ENCODE results near the gene PTPN6.

PTPN6 gene

DNA sequence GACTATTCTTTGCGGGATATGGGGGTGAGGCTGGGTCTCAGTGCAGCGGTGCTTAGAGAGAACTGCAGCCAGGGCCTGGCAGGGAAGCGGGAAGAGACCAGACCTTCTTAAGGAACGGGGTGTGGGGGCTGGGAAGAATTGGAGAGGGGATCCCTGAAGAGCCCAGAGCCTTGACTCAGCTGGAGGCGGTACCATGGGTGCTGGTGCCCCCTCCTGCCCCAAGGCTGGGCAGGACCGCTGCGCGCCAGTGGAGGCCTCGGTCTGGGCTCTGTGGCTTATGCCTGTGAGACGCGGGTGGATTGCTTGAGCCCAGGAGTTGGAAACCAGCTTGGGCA is 8.9 kb upstream of the PTPN6 start:
- DNase-seq: peak; percentile 50

DNA sequence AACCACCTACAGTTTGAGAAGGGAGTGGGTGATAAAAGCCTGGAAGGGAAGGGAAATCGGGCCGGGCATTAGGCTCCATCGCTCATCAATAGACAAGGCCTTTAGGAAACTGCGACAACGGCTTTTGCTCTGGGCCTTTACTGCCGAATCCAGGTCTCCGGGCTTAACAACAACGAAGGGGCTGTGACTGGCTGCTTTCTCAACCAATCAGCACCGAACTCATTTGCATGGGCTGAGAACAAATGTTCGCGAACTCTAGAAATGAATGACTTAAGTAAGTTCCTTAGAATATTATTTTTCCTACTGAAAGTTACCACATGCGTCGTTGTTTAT is 7.8 kb upstream of the PTPN6 start:
- DNase-seq: peak; percentile 86

DNA sequence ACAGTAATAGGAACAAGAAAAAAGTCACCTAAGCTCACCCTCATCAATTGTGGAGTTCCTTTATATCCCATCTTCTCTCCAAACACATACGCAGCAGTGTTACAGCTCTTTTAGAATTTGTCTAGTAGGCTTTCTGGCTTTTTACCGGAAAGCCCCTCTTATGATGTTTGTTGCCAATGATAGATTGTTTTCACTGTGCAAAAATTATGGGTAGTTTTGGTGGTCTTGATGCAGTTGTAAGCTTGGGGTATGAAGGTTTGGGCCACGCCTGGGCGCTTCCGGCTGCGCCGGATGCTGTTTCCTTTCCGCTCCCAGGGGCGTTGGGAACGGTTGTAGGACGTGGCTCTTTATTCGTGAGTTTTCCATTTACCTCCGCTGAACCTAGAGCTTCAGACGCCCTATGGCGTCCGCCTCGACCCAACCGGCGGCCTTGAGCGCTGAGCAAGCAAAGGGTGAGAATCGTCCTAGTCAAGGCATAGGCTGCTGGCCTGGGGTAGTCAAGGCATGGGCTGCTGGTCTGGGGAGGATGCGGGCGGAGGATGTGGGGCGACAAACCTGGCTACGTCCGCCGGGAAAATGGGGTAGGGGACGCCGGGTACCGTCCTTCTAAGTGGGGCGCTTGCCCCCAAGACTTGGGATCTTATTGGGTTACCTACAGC is 7.3 kb upstream of the PTPN6 start, which contains the start of the genes C12orf57 and RNU7-1:
Gene C12orf57, plus strand, starts transcription at position 301 of the 659 bp plus-strand sequence. Its CDS starts 100 bp downstream, at position 401.
Gene RNU7-1, plus strand, starts transcription at position 95 of the 659 bp plus-strand sequence.
- peak; percentile 90 for DNase-seq

DNA sequence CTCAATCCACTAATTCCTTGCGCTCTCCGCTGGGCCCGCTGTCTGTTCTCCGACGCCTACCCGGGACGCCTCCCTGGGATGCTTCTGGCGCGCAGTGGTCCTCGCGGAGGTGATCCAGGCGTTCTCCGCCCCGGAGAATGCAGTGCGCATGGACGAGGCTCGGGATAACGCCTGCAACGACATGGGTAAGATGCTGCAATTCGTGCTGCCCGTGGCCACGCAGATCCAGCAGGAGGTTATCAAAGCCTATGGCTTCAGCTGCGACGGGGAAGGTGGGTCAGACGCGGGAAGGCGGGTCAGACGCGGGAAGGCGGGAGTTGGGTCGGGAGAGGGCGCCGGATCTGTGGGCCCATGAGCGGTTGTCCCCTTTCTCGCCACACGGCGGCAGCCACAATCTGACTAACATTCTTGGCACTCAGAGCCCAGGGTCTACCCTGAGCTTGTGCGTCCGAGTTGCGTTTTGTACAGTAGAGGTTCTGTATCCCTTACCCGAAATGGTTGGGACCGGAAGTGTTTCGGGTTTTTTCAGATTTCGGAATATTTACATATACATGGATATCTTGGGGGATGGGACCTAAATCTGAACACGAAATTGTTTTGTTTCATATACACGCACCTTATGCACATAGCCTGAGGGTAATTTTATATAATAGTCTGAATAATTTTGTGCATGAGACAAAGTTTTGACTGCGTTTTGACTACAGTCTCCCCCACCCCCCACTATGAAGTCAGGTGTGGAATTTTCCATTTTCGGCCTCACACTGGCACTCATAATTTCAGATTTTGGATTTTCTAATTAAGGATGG is 6.6 kb upstream of the PTPN6 start:
- DNase-seq: peak; percentile 96

DNA sequence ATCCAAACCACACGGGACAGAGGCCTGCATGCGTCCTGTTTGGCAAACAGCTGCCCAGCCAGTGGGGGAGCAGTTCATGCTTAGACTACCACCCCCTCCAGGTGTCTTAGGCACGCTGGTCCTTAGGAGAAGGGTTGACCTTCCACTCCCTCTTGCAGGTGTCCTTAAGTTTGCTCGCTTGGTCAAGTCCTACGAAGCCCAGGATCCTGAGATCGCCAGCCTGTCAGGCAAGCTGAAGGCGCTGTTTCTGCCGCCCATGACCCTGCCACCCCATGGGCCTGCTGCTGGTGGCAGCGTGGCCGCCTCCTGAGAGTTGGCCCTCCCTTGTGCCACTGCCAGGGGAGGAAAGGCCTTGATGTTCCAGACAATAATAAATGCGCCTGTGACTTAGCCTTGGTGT is 5.5 kb upstream of the PTPN6 start:
- DNase-seq: no peak

DNA sequence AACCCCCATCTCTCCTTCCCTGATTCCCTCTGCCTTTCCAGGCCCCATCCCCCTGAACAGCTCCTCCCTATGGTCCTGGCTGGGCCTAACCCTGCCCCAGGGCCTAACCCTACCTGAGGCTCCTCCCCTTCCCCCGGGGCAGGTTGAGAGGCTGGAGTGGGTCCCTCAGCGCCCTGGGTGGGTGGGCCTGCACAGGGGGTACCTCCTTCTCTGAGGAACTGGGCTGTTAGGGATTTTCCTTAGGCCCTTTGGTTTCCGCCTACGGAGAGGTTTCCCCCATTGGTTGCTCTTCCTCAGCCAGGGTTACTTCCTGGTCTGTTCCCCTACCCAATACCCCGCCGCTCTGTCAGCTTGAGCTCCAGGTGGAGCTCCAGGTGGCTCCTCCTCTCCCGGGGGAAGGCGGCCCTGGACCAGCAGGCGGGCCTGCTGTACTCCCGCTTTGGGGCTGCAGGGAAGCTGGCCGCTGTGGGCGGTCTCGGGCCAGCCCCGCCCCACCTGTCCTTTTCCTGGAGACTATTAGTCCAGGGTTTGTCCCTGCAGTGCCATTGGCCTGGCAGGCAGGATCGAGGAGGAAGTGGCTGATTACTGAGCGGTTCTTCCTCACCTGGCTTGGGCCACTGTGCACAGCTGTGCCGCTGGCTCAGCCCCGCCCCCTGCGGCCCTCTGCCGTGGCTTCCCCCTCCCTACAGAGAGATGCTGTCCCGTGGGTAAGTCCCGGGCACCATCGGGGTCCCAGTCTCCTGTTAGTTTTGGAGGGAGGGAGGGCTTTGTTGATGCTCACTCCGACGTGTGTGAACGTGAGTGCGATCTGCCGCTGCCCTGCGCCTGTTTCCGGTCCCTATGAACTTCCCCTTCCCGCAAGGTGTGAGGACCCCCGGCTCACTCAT is 4.9 kb upstream of the PTPN6 start:
- no peak for DNase-seq

DNA sequence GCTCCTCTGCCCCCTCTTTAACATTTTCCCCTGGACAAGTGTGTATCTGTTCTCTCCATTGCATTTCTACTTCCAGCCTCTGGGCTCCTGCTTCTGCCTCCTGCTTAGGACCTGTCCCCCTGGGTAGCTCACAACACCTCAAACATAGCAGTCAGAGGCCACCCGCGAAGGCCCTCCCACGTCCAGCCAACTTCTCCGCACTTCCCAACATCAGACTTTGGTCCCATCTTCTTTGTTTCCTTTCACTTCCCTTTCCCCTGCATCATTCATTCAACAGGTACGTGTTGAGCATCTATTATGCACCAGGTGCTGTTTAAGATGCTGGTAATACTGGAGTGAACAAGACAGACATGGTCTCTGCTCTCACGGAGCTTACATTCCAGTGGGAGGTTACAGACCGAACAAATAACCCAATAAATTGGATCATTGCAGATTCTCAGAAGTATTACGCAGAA is 4.2 kb upstream of the PTPN6 start:
- no peak for DNase-seq

DNA sequence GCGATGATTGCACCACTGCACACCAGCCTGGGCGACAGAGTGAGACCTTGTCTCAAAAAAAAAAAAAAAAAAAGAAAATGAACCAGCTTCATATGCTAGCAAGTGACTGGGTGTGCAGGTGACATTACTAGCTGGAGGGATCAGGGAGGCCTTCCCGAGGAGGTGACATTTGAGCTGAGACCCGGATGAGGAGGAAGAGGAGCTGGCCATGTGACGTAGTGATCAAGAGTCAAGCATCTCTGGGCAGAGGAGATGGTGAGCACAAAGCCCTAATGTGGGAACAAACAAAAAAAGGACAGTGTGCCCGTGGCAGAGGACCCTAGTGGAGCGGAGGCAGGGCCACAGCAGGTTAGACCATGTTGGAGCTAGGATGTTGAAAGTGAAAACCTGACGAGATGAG is 3.5 kb upstream of the PTPN6 start:
- peak; percentile 15 for DNase-seq

DNA sequence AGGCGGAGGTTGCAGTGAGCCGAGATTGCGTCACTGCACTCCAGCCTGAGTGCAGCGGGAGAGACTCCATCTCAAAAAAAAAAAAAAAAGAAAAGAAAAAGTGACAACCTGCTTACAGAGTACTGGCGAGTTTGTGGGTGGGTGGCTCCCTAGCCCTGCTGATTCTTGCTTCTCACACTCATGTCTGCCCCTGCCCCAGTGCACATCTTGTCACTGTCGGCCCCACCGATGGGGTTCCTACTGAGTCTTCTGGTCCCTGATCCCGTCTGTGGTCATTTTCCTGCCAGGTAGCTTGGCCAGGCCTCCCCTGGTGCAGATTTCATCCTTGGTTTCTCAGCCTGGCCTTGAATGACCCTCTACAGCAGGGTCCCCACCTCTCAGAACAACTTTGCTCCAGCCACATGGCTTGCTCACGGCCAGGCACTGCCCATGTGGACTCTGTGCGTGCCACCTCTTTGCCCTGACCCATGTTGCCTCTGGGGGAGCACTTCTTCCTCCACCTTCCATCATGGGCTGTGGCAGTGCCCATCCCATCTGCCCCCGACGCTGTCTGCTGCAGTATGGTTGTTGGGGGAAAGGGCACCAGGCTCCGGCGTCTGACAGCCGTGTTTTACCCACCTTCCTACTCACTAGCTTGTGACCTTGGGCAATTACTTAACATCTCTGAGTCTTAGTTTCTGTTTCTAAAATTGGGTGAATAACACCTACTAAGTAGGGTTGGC is 2.1 kb upstream of the PTPN6 start:
- peak; percentile 20 for DNase-seq

DNA sequence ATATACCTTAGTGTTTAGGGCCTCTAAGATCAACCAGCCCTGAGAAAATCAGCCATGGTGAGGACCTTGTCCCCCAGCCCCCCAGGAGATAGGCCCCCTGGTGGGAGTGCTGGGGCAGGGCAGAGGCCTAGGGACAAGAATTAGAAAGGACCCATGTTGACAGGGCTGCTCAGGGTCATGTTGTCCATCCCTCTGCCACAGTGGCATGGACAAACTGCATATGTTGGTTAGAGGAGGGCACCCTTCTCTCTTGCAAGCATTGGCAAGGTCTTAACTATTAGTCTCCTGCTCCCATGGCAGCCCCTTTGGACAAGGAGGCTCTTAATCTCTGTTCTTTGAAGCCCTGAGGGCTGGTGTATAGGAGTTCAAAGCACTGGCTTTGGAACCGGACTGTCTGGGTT is 755 bp upstream of the PTPN6 start:
- DNase-seq: peak; percentile 12

DNA sequence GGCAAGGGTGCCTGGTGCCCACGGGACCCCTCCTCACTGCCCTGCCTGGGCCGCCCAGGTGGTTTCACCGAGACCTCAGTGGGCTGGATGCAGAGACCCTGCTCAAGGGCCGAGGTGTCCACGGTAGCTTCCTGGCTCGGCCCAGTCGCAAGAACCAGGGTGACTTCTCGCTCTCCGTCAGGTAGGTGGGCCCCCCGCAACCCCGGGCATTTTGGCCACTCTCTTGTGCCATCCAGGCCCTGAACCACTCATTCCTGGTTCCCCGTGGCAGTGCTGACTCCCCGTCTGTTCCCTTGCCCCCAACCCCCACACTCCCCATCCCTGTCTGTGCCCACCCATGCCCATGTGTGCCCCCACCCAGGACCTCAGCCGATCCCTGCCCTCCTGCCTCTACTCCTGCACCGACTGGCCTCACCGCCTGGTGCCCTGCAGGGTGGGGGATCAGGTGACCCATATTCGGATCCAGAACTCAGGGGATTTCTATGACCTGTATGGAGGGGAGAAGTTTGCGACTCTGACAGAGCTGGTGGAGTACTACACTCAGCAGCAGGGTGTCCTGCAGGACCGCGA is 480 bp downstream of the PTPN6 start:
- DNase-seq: peak; percentile 31

DNA sequence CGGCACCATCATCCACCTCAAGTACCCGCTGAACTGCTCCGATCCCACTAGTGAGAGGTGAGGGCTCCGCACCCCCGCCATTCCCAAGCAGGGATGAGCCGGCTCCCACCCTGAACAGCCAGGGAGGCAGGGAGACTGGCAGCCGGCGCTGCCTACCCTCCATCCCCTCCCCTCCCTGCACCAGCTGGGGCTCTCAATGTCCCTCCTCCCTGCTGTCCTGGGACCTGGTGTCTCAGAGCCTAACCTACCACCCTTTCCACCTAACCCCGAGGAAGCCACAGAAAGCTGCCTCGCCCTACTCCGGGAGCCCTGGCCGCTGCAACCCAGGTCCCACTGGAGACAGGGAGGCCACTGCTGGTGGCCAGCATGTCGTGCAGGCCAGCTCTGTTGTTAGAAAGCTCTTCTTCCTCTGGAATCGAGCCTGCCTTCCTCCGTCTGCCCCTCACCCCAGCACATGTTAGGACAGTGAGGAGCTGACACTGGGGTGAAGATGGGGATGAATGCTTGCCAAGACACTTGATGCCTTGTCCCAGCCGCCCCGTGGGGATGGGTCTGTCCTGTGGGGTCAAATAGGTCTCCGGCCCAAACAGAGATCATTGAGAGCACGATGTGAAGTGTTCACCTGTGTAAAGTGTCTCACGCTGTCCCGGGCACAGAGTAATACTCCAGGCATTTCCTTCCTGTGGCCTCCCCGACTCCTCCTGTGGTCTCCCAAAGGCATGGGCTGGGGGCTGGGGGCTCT is 1.1 kb downstream of the PTPN6 start:
- peak; percentile 39 for DNase-seq

DNA sequence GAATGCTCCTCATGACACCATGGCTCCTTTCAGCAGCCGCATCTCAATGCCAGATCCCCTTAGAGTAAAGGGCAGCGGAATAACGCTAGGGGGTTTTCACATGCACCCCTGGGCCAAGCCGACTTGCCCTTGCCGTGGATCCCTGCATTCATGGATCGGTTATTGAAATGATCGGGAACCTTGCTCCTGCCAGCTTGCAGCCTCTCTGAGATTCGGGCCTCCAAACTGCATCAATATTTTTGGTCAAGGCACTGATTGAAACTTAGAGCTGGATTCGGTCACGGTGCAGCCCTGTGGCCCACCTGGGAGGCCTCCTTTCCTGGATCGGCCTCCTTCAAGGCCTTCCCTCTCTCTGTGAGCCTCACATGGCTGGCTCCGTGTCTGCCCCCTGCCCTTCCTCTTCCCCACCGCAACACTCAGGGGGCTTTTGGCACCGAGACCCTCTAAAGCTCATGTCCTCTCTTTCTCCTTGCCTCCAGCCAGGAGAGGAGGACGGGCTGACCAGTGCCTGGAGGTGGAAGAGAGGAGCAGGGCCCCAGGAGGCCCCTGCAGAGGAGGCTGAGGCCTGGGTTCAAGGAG is 1.8 kb downstream of the PTPN6 start:
- DNase-seq: peak; percentile 24

DNA sequence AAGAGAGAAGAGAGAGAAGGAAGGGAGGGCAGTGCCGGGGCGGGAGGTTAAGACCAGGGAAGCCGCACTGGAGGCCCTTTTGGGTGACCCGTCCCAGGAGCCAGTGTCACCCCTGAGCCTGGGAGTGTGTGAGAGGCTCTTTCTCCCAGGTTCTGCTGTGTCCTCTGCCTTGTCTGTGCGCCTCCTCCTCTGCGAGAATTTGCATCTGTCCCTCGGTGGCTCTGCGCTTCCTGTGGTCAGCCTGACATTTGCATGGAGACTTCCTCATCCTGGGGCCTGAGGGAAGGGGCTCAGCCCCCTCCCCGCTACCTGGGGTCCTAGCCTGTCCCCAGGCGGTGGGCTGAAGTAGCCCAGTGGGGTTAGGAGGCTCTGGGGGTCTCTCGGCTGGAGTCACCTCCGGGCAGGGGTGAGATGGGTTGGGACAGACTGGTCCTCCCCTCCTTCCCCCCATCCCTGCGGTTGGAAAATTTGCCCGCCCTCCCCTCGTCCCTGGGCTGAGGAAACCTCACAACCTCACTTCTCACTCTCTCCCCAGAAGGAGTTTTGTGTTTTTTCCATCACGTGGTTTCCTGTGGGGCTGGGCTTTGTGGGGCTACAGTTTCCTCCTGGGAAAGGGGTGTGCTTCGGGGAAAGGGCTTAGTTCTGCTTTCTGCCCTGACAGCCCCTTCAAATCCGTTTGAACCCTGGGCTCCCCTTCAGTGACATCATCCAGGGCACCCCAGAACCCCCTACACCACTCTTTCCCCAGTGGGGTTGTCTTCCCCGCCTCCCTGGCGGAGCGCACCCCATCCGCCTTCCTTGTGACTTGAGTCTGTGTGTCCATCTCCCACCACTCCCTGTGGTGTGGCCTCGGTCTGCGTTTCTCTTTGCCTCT is 2.5 kb downstream of the PTPN6 start:
- DNase-seq: peak; percentile 90

DNA sequence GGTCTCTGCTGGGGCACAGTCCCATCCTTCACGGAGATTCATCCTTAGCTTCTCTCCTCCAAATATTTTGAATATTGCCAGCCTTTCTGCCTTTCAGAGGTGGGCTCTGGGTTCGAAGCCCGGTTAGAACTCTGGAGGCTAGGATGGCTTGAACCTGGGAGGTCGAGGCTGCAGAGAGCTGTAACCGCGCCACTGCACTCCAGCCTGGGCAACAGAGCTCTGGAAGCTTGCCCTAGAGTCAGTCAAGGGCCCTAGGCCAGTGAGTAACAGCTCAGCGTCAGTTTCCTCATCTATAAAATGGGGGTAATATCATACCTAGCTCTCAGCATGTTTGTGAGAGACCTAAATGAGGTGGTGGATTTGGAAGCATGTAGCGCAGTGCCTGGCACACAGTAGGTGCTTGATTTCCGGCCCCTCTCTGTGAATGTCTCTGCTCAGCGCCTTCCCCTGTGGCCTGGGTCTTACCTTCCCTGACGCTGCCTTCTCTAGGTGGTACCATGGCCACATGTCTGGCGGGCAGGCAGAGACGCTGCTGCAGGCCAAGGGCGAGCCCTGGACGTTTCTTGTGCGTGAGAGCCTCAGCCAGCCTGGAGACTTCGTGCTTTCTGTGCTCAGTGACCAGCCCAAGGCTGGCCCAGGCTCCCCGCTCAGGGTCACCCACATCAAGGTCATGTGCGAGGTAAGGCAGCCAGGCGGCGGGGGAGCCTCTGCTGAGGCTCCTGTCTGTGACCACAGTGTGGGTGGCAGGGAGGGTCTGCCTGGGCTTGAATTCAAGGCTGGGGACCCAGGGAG is 3.4 kb downstream of the PTPN6 start:
- DNase-seq: peak; percentile 25

DNA sequence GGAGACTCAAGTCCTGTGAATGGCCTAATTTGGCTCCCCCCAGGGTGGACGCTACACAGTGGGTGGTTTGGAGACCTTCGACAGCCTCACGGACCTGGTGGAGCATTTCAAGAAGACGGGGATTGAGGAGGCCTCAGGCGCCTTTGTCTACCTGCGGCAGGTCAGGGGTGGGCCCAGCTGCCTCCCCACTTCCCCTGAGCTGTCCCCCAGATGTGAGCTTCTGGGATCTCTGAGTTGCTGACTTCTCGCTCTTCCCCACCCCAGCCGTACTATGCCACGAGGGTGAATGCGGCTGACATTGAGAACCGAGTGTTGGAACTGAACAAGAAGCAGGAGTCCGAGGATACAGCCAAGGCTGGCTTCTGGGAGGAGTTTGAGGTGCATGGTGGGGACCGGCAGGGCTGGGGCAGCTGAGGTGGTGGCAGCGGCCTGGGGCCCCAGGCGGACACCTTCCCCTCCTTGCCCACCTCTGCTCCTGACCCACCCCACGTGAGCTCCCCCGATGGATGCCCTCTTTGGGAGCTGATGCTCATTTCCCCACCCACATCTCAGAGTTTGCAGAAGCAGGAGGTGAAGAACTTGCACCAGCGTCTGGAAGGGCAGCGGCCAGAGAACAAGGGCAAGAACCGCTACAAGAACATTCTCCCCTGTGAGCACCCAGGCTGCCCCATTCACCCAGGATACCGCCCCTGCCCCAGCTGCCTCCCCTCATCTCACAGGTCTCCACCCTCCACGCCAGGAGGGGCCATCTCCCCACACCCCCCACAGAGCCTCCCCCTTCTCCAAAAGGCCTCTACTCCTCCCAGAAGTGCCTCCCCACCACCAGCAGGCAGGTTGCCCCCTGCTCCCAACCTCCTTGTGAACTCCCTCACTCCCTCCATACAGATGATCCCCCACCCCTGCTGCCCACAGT is 4.2 kb downstream of the PTPN6 start:
- peak; percentile 22 for DNase-seq

DNA sequence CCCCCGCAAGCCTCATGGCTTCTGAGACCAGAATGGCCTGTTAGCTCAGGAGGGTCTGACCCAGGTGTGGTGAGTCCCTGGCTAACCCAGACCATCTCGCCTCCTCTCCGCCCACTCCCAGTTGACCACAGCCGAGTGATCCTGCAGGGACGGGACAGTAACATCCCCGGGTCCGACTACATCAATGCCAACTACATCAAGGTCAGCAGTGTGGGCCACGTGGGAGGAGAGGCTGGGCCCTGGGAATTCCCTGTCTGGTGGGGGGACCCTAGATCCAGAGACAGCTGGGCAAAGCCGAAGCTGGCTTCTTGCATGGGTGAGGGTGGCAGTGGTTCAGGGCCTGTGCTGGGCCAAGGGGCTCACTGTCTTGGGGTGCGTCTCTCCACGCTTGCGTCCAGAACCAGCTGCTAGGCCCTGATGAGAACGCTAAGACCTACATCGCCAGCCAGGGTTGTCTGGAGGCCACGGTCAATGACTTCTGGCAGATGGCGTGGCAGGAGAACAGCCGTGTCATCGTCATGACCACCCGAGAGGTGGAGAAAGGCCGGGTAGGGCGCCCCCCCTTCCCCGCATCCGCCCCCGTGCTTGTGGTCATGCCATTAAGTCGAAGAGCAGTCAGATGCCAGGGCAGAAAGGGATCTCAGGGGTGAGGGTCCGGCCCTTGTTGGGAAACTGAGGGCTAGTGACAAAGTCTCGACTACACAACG is 5.0 kb downstream of the PTPN6 start:
- peak; percentile 25 for DNase-seq

All from left hindlimb (tissue), 1 donor.